Hindlimb muscle (tissue), 1 donor: Measurements from ENCODE around the gene CASP3. TPM values are rescaled to one million over a fixed set of nuclear protein-coding genes. Genes with fewer than 3 reads are reported as not detected.

Source experiments
- DNase-seq: peaks from one replicate; pipeline ENCODE4 v3.0.0-alpha.2; 2013
- polyA plus RNA-seq: library from polyadenylated mRNA; unstranded; fragments of 120-200 nt; gene quantifications from one replicate; pipeline ENCODE4 v1.2.1, GENCODE V29; 2013; ENCODE audit not compliant: insufficient read length

CASP3 gene
- polyA plus RNA-seq = 39.6 TPM

- DNase-seq = peak; percentile 98
Observed at GRCh38 chr4:184649026-184649970, at the start of gene CASP3, which contains the start of gene PRIMPOL. CASP3 (minus strand) TSS chr4:184649447; CDS start chr4:184638453, 10,994 bp downstream. PRIMPOL (plus strand) TSS chr4:184649738; CDS start chr4:184657141, 7,403 bp downstream.

GRCh38 chr4:184697956-184698355 lies 48.7 kb upstream of the CASP3 start:
- DNase-seq = no peak

- DNase-seq = no peak
Observed at GRCh38 chr4:184695178-184695896, 46.1 kb upstream of the CASP3 start.

GRCh38 chr4:184694412-184694956 lies 45.2 kb upstream of the CASP3 start:
- DNase-seq = no peak

GRCh38 chr4:184693056-184693455 lies 43.8 kb upstream of the CASP3 start:
- no peak for DNase-seq

GRCh38 chr4:184689681-184690080 lies 40.4 kb upstream of the CASP3 start:
- no peak for DNase-seq

- DNase-seq = no peak
Observed at GRCh38 chr4:184688447-184688846, 39.2 kb upstream of the CASP3 start.

- DNase-seq = no peak
Observed at GRCh38 chr4:184688005-184688404, 38.8 kb upstream of the CASP3 start.

GRCh38 chr4:184684491-184685189 lies 35.4 kb upstream of the CASP3 start:
- no peak for DNase-seq

GRCh38 chr4:184681916-184682315 lies 32.7 kb upstream of the CASP3 start:
- DNase-seq = no peak

- no peak for DNase-seq
Observed at GRCh38 chr4:184680698-184681097, 31.5 kb upstream of the CASP3 start.

- no peak for DNase-seq
Observed at GRCh38 chr4:184675821-184676492, 26.7 kb upstream of the CASP3 start.

- no peak for DNase-seq
Observed at GRCh38 chr4:184675018-184675417, 25.8 kb upstream of the CASP3 start.

- no peak for DNase-seq
Observed at GRCh38 chr4:184674011-184674410, 24.8 kb upstream of the CASP3 start.

GRCh38 chr4:184672741-184673140 lies 23.5 kb upstream of the CASP3 start:
- no peak for DNase-seq

- DNase-seq = no peak
Observed at GRCh38 chr4:184671101-184671500, 21.9 kb upstream of the CASP3 start.

GRCh38 chr4:184669251-184669650 lies 20.0 kb upstream of the CASP3 start:
- no peak for DNase-seq

- DNase-seq = no peak
Observed at GRCh38 chr4:184668511-184669114, 19.4 kb upstream of the CASP3 start.

GRCh38 chr4:184668096-184668495 lies 18.8 kb upstream of the CASP3 start:
- DNase-seq = no peak

- DNase-seq = no peak
Observed at GRCh38 chr4:184666670-184667069, 17.4 kb upstream of the CASP3 start.

- no peak for DNase-seq
Observed at GRCh38 chr4:184664445-184665210, 15.4 kb upstream of the CASP3 start.
